ENCODE results near the gene TSPAN15. TPM values are rescaled to one million over a fixed set of nuclear protein-coding genes. Genes with fewer than 3 reads are reported as not detected.

Gene TSPAN15
- total RNA-seq, 1 donor from 2014 or later: 108 TPM

- no peak for DNase-seq (ENCODE audit: low spot score)
Observed at GRCh38 chr10:69465457-69466157, 14.3 kb downstream of the TSPAN15 start.

GRCh38 chr10:69466158-69466490 lies 14.9 kb downstream of the TSPAN15 start:
- DNase-seq (ENCODE audit: low spot score): no peak

GRCh38 chr10:69466689-69467088 lies 15.4 kb downstream of the TSPAN15 start:
- no peak for DNase-seq (ENCODE audit: low spot score)

GRCh38 chr10:69467928-69468750 lies 16.9 kb downstream of the TSPAN15 start:
- DNase-seq (ENCODE audit: low spot score): no peak

GRCh38 chr10:69468751-69469089 lies 17.5 kb downstream of the TSPAN15 start:
- no peak for DNase-seq (ENCODE audit: low spot score)

GRCh38 chr10:69469976-69470375 lies 18.7 kb downstream of the TSPAN15 start:
- DNase-seq (ENCODE audit: low spot score): no peak

- DNase-seq (ENCODE audit: low spot score): no peak
Observed at GRCh38 chr10:69470463-69471384, 19.5 kb downstream of the TSPAN15 start.

GRCh38 chr10:69472142-69472541 lies 20.9 kb downstream of the TSPAN15 start:
- DNase-seq (ENCODE audit: low spot score): no peak

- DNase-seq (ENCODE audit: low spot score): no peak
Observed at GRCh38 chr10:69472544-69472943, 21.3 kb downstream of the TSPAN15 start.

- DNase-seq (ENCODE audit: low spot score): no peak
Observed at GRCh38 chr10:69473304-69473990, 22.2 kb downstream of the TSPAN15 start.

GRCh38 chr10:69474742-69475432 lies 23.6 kb downstream of the TSPAN15 start:
- DNase-seq (ENCODE audit: low spot score): no peak

- DNase-seq (ENCODE audit: low spot score): no peak
Observed at GRCh38 chr10:69475433-69475830, 24.2 kb downstream of the TSPAN15 start.

- DNase-seq (ENCODE audit: low spot score): no peak
Observed at GRCh38 chr10:69477968-69478597, 26.8 kb downstream of the TSPAN15 start.

- no peak for DNase-seq (ENCODE audit: low spot score)
Observed at GRCh38 chr10:69479240-69480067, 28.2 kb downstream of the TSPAN15 start.

- DNase-seq (ENCODE audit: low spot score): no peak
Observed at GRCh38 chr10:69480068-69480412, 28.8 kb downstream of the TSPAN15 start.

- DNase-seq (ENCODE audit: low spot score): no peak
Observed at GRCh38 chr10:69481305-69481704, 30.0 kb downstream of the TSPAN15 start.

GRCh38 chr10:69481811-69482524 lies 30.7 kb downstream of the TSPAN15 start:
- DNase-seq (ENCODE audit: low spot score): no peak

- DNase-seq (ENCODE audit: low spot score): no peak
Observed at GRCh38 chr10:69483963-69484362, 32.7 kb downstream of the TSPAN15 start.

- no peak for DNase-seq (ENCODE audit: low spot score)
Observed at GRCh38 chr10:69484736-69485135, 33.5 kb downstream of the TSPAN15 start.
